OCI-LY7 (cell line): ENCODE results near the gene SDC3.

Source experiments
- CTCF ChIP-seq: fragments of 200-600 bp; sonication (generic); conservative IDR thresholded peaks from 2 replicates; pipeline ENCODE4 v1.5.1; 2014; ENCODE audit warnings: mild to moderate bottlenecking, antibody characterized with exemption, low read length, moderate library complexity, mixed read lengths
- EZH2phosphoT487 ChIP-seq: fragments of 200-600 bp; sonication (generic); IDR thresholded peaks from 2 replicates; pipeline ENCODE4 v1.6.1; 2018; ENCODE audit warnings: low read depth, borderline replicate concordance, mild to moderate bottlenecking, mixed run types, antibody characterized with exemption, low read length, moderate library complexity, mixed read lengths

DNA sequence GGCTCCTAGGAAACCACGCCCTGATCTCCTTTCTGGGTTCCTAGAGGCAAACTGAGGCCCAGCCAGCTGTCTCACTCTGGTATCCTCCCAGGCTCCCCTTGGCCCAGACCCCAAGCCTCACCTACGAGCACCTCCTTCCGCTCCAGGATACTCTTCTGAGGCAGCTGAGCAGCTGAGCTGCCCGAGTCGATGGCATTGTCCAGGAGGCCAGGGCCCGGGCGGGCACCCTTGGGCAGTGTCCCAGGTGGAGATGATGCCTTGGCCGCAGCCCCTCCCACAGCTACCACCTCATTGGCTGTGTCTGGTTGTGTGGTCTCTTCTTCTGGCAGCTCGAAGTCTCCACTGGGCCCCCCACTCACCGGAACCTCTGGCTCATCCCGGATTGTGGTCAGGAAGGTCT lies 34.4 kb downstream of the SDC3 start:
- TF ChIP-seq CTCF = no peak
- TF ChIP-seq EZH2phosphoT487 = no peak
